ENCODE results near the gene TOMT.

DNA sequence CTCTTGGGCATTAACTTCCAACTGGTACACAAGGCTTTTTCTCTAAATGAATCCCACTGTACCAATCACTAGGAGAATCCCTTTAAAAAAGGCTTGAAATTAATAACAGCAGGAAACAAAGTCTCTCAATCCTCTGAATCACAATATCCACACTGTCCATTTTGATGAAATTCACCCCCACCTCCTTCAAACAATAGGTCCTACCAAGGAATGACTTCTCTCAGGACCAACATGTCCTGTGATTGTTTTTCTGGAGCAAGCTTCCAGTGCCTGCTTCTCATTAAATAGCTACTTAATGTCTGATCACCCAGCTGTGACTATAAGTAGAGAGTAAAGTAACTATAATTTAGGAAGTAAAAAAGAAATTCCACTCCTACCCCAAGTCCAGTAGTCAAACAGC is 38.5 kb upstream of the TOMT start:
- TF ChIP-seq, protein P1, sequence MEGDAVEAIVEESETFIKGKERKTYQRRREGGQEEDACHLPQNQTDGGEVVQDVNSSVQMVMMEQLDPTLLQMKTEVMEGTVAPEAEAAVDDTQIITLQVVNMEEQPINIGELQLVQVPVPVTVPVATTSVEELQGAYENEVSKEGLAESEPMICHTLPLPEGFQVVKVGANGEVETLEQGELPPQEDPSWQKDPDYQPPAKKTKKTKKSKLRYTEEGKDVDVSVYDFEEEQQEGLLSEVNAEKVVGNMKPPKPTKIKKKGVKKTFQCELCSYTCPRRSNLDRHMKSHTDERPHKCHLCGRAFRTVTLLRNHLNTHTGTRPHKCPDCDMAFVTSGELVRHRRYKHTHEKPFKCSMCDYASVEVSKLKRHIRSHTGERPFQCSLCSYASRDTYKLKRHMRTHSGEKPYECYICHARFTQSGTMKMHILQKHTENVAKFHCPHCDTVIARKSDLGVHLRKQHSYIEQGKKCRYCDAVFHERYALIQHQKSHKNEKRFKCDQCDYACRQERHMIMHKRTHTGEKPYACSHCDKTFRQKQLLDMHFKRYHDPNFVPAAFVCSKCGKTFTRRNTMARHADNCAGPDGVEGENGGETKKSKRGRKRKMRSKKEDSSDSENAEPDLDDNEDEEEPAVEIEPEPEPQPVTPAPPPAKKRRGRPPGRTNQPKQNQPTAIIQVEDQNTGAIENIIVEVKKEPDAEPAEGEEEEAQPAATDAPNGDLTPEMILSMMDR (IDR thresholded peaks at IDR 0.05; ENCODE audit: low read length): no peak
- TF ChIP-seq EZH2 (IDR thresholded peaks at IDR 0.05; ENCODE audit: borderline replicate concordance, low read length): no peak

Data from OCI-LY1 (cell line).